A549 (cell line): ENCODE results near the gene METTL1. TPM values are rescaled to one million over a fixed set of nuclear protein-coding genes. Genes with fewer than 3 reads are reported as not detected.
A peak's percentile ranks its signal among the peaks of the same experiment; 100 is the strongest.

ENCODE experiments used
- ATAC-seq, 2 experiments: fragments of 200-7000 bp in 1 of 2; fragments of >200 bp in 1 of 2; cut with Nextera tagmentation in 1 of 2; cut with Tn5 transposase in 1 of 2; 3 replicates each; pipeline versions ENCODE4 v1.8.0 to v1.9.1; 2018 to 2020; ENCODE audit warnings: mild to moderate bottlenecking in 1 of 2, moderate library complexity in 1 of 2
- CTCF ChIA-PET: fragments of 300-600 bp; sonication (Branson Sonifier 250); formaldehyde crosslinking; extraction: SDS; loops from one replicate; lab custom pipeline; 2021; ENCODE audit warnings: antibody characterized with exemption, inconsistent platforms; lab: Yijun Ruan, JAX
- POLR2A ChIA-PET: fragments of 350-600 bp; formaldehyde crosslinking; extraction: SDS; loops from one replicate; lab custom pipeline; 2021; ENCODE audit warnings: antibody characterized with exemption, inconsistent platforms; lab: Yijun Ruan, JAX
- DNase-seq, 2 experiments: peaks; one replicate each; pipeline versions ENCODE4 v3.0.0 to v3.0.0-alpha.2; 2011 to 2016; ENCODE audit warnings: low read depth in 1 of 2, low spot score in 1 of 2
- FAIRE-seq: peaks from 2 replicates; lab custom pipeline; 2011; peaks lifted over from hg19 to GRCh38; lab: Jason Lieb, UNC
- H3K27ac ChIP-seq, 2 experiments: fragments of >200 bp; sonication (Bioruptor Twin); formaldehyde crosslinking; 3 replicates each; pipeline ENCODE4 v1.5.1; 2016 to 2017
- H3K4me1 ChIP-seq: fragments of >200 bp; sonication (Bioruptor Twin); formaldehyde crosslinking; 3 replicates; pipeline ENCODE4 v1.6.1; 2016
- H3K4me2 ChIP-seq: fragments of >200 bp; sonication (Bioruptor Twin); formaldehyde crosslinking; 3 replicates; pipeline ENCODE4 v1.6.1; 2016
- H3K4me3 ChIP-seq: fragments of >200 bp; sonication (Bioruptor Twin); formaldehyde crosslinking; 3 replicates; pipeline ENCODE4 v1.5.1; 2016
- H3K9me3 ChIP-seq: fragments of >200 bp; sonication (Bioruptor Twin); formaldehyde crosslinking; 3 replicates; pipeline ENCODE4 v1.6.1; 2016
- CEBPB ChIP-seq, 2 experiments: fragments of >200 bp in 1 of 2; sonication (Bioruptor Twin) in 1 of 2; formaldehyde crosslinking in 1 of 2; IDR thresholded peaks; 2 replicates each; pipeline ENCODE4 v1.6.1; 2012 to 2016
- CHD2 ChIP-seq: fragments of 150-350 bp; IDR thresholded peaks from 2 replicates; pipeline ENCODE4 v1.6.1; 2014; ENCODE audit warnings: low read length; ENCODE audit not compliant: partially characterized antibody
- ESRRA ChIP-seq: fragments of 150-350 bp; IDR thresholded peaks from 2 replicates; pipeline ENCODE4 v1.6.1; 2014; ENCODE audit warnings: mild to moderate bottlenecking, low read length, borderline replicate concordance
- FOSB ChIP-seq: fragments of 250-450 bp; sonication (Bioruptor Pico); IDR thresholded peaks from 2 replicates; pipeline ENCODE4 v1.5.0; 2020; ENCODE audit warnings: mild to moderate bottlenecking, moderate library complexity
- HDAC2 ChIP-seq: fragments of 200-600 bp; sonication (generic); IDR thresholded peaks from 2 replicates; pipeline ENCODE4 v1.6.1; 2016
- JUN ChIP-seq, 2 experiments: fragments of >200 bp; sonication (Bioruptor Twin); formaldehyde crosslinking; IDR thresholded peaks; 2 replicates in 1 of 2; 3 replicates in 1 of 2; pipeline ENCODE4 v1.6.1; 2016 to 2017
- JUNB ChIP-seq: fragments of >200 bp; sonication (Bioruptor Twin); formaldehyde crosslinking; IDR thresholded peaks from 2 replicates; pipeline ENCODE4 v1.6.1; 2016
- KDM5A ChIP-seq: fragments of 200-600 bp; sonication (generic); IDR thresholded peaks from 2 replicates; pipeline ENCODE4 v1.6.1; 2016; ENCODE audit warnings: antibody characterized with exemption, mild to moderate bottlenecking
- MAFK ChIP-seq: fragments of 450-650 bp; IDR thresholded peaks from 2 replicates; pipeline ENCODE4 v1.6.1; 2014; ENCODE audit not compliant: partially characterized antibody
- MAX ChIP-seq: IDR thresholded peaks from 2 replicates; pipeline ENCODE4 v1.6.1; 2012
- MYC ChIP-seq: IDR thresholded peaks from 2 replicates; pipeline ENCODE4 v1.6.1; 2012; ENCODE audit warnings: mild to moderate bottlenecking, inconsistent platforms, low read length, improper control_type of control experiment, borderline replicate concordance
- NFE2L2 ChIP-seq: fragments of 150-350 bp; conservative IDR thresholded peaks from 2 replicates; pipeline ENCODE4 v1.6.1; 2014; ENCODE audit warnings: low read length
- PHF8 ChIP-seq: fragments of 200-600 bp; sonication (generic); IDR thresholded peaks from 2 replicates; pipeline ENCODE4 v1.6.1; 2016; ENCODE audit warnings: low read depth, mild to moderate bottlenecking, antibody characterized with exemption, moderate library complexity, borderline replicate concordance
- POLR2A ChIP-seq: IDR thresholded peaks from 2 replicates; pipeline ENCODE4 v1.6.1; 2012; ENCODE audit warnings: mild to moderate bottlenecking, low read length
- POLR2AphosphoS2 ChIP-seq: conservative IDR thresholded peaks from 2 replicates; pipeline ENCODE4 v1.6.1; 2012; ENCODE audit warnings: low read length, improper control_type of control experiment, inconsistent platforms
- RARB ChIP-seq: fragments of 250-450 bp; sonication (Bioruptor Pico); IDR thresholded peaks from 2 replicates; pipeline ENCODE4 v1.8.0; 2021; ENCODE audit warnings: mild to moderate bottlenecking, moderate library complexity
- RCOR1 ChIP-seq: fragments of 150-350 bp; IDR thresholded peaks from 2 replicates; pipeline ENCODE4 v1.6.1; 2014; ENCODE audit warnings: antibody characterized with exemption, low read length, low read depth
- SREBF2 ChIP-seq: fragments of 450-650 bp; IDR thresholded peaks from 2 replicates; pipeline ENCODE4 v1.6.1; 2014; ENCODE audit warnings: mild to moderate bottlenecking, moderate library complexity
- TFCP2L1 ChIP-seq: fragments of 250-450 bp; sonication (Bioruptor Pico); IDR thresholded peaks from 2 replicates; pipeline ENCODE4 v1.5.0; 2021; ENCODE audit warnings: mild to moderate bottlenecking
- TP53 ChIP-seq: fragments of 250-450 bp; sonication (Bioruptor Pico); IDR thresholded peaks from 2 replicates; pipeline ENCODE4 v1.5.0; 2021; ENCODE audit warnings: mild to moderate bottlenecking, moderate library complexity
- USF2 ChIP-seq: fragments of 450-650 bp; IDR thresholded peaks from 2 replicates; pipeline ENCODE4 v1.6.1; 2014; ENCODE audit warnings: antibody characterized with exemption
- ZSCAN20 ChIP-seq: fragments of 250-450 bp; sonication (Bioruptor Pico); IDR thresholded peaks from 2 replicates; pipeline ENCODE4 v1.8.0; 2022; ENCODE audit warnings: mild to moderate bottlenecking, moderate library complexity
- WGBS: methylation state at CpG from one replicate; pipeline ENCODE4 v1.1.6; 2017; ENCODE audit errors: missing lambda C conversion rate; 5-methylcytosine and 5-hydroxymethylcytosine counted together
- polyA plus RNA-seq, 4 experiments: library from polyadenylated mRNA; depleted of rRNA in 3 of 4; stranded (reverse); fragments of >200 nt; fragmentation: RNase III in 1 of 4; extraction: RNeasy Plus Mini Kit Qiagen cat#74134 plus additional on column Dnase treatment in 1 of 4; gene quantifications; 2 replicates in 3 of 4; 3 replicates in 1 of 4; pipeline ENCODE4 v1.2.3, GENCODE V29; 2011 to 2017

METTL1 gene
- polyA plus RNA-seq, 2 of the 4 experiments (the other 2 are of a cell fraction) = 55.2 to 60.2 TPM

GRCh38 chr12:57771236-57771872 lies 551 bp downstream of the METTL1 start:
- peak overlapping the region; percentile 77 for H3K4me3 ChIP-seq
- peak overlapping the region; percentile 78 to 94 for H3K27ac ChIP-seq
- WGBS = 2% methylated on average over 16 of the region's 16 CpGs
- CTCF ChIA-PET = interaction anchor here (1.0 to 8.0 kb wide), 5 partner anchors 10 to 16 kb away, joined by 3 to 117 read pairs (median 6); partner anchors contain the start of genes MARCHF9 and TSFM
- peak overlapping the region; percentile 95 for H3K4me2 ChIP-seq
- POLR2A ChIA-PET = interaction anchor here (0.9 to 1.4 kb wide), 4 partner anchors 10 to 93 kb away, joined by 5 to 6 read pairs (median 5); partner anchors contain the start of gene TSPAN31
- ATAC-seq = peak; percentile 72 to 82
- no peak for FAIRE-seq
- peak; percentile 94 to 95 for DNase-seq
- peaks cover 24% of the 10 kb centered on the region for H3K4me1 ChIP-seq
- TF ChIP-seq FOSB = 0 out of 2 replicates have a peak, but pooled peaks have one; percentile 56
- no peak for TF ChIP-seq MYC
- H3K9me3 ChIP-seq = no peaks in the 10 kb centered on the region

- ChIA-PET CTCF (interaction anchor here (1.2 to 8.0 kb wide), 3 partner anchors 11 to 15 kb away, joined by 6 to 117 read pairs (median 7); partner anchors contain the start of genes MARCHF9 and TSFM), POLR2A (no interaction called here)
- peak overlapping the region; percentile 95 for H3K4me2 ChIP-seq
- whole genome bisulfite sequencing = 83% methylated on average over 4 of the region's 4 CpGs
- peak overlapping the region in 1 of 2 experiments; percentile 94; a peak in 3 of 6 replicates for H3K27ac ChIP-seq
- TF ChIP-seq NFE2L2 = no peak
- TF ChIP-seq MAFK = peak; percentile 93
- TF ChIP-seq, all 56 proteins: peak for 1
- peak overlapping the region; percentile 77; the same call in 2 of the 3 replicates for H3K4me3 ChIP-seq
- ATAC-seq (no peak), DNase-seq (no peak), FAIRE-seq (no peak)
- peaks cover 31% of the 10 kb centered on the region for H3K4me1 ChIP-seq
- H3K9me3 ChIP-seq = no peaks in the 10 kb centered on the region
Observed at GRCh38 chr12:57770734-57771133, 1.2 kb downstream of the METTL1 start.

- CTCF ChIA-PET = interaction anchor here (1.2 to 8.0 kb wide), 3 partner anchors 10 to 14 kb away, joined by 6 to 117 read pairs (median 7); partner anchors contain the start of genes MARCHF9 and TSFM
- TF ChIP-seq ESRRA (no peak), RARB (CRISPR knock-in tag) (no peak)
- TF ChIP-seq, all 56 proteins: peak for 0
- Histone ChIP-seq H3K4me1 (peaks cover 37% of the 10 kb centered on the region), H3K4me2 (no peak overlapping the region), H3K27ac (no peak overlapping the region), H3K4me3 (no peak overlapping the region), H3K9me3 (no peaks in the 10 kb centered on the region)
- FAIRE-seq = no peak
- no peak for ATAC-seq
- POLR2A ChIA-PET = no interaction called here
- no peak for DNase-seq
- WGBS = 95% methylated on average over 11 of the region's 11 CpGs
Observed at GRCh38 chr12:57769594-57769993, 2.3 kb downstream of the METTL1 start.

- FAIRE-seq (no peak), DNase-seq (no peak), ATAC-seq (no peak)
- TF ChIP-seq KDM5A (no peak), JUN (IDR thresholded peaks at IDR 0.05) (no peak), ESRRA (no peak), TFCP2L1 (CRISPR knock-in tag) (no peak), TP53 (no peak), HDAC2 (no peak), POLR2A (no peak), RCOR1 (no peak), PHF8 (no peak), CHD2 (no peak), USF2 (no peak), ZSCAN20 (no peak), CEBPB (IDR thresholded peaks at IDR 0.05) (no peak), MYC (no peak), MAX (no peak), SREBF2 (no peak), JUNB (no peak), POLR2AphosphoS2 (no peak), NFE2L2 (no peak)
- WGBS = 83% methylated on average over 3 of the region's 3 CpGs
- H3K9me3 ChIP-seq = no peaks in the 10 kb centered on the region
- H3K4me1 ChIP-seq = peaks cover 32% of the 10 kb centered on the region
- CTCF ChIA-PET = interaction anchor here (0.7 to 8.0 kb wide), 10 partner anchors 9 to 39 kb away, joined by 3 to 117 read pairs (median 8); partner anchors contain the start of genes CDK4, MARCHF9 and TSFM
- no peak overlapping the region for H3K4me2 ChIP-seq
- POLR2A ChIA-PET = interaction anchor here (1.1 to 2.2 kb wide), 3 partner anchors 11 to 30 kb away, joined by 3 to 7 read pairs (median 3); partner anchors contain the start of gene TSPAN31
- no peak overlapping the region for H3K27ac ChIP-seq
- no peak overlapping the region for H3K4me3 ChIP-seq
Observed at GRCh38 chr12:57767876-57768275, 4.0 kb downstream of the METTL1 start.
